HepG2 (cell line): ENCODE data around the gene CHAF1B. TPM values are rescaled to one million over a fixed set of nuclear protein-coding genes. Genes with fewer than 3 reads are reported as not detected.

Experiments
- ATAC-seq: fragments of 200-7000 bp; cut with Tn5 transposase; 3 replicates; pipeline ENCODE4 v1.9.1; 2020; ENCODE audit warnings: mild to moderate bottlenecking, moderate library complexity
- BruUV-seq: library from RNA; stranded (reverse); fragments of 400-500 nt; replicated peaks from 2 replicates; lab custom pipeline; 2021; lab: Mats Ljungman, UMichigan
- CTCF ChIA-PET: fragments of 300-600 bp; formaldehyde crosslinking; extraction: SDS; loops from one replicate; lab custom pipeline; 2021; ENCODE audit warnings: low total read pairs, inconsistent platforms, low intra/inter-chr PET ratio; lab: Yijun Ruan, JAX
- POLR2A ChIA-PET: fragments of 350-600 bp; sonication (Branson Sonifier 250); formaldehyde crosslinking; loops from one replicate; lab custom pipeline; 2020; ENCODE audit warnings: antibody characterized with exemption, inconsistent platforms; lab: Yijun Ruan, JAX
- DNase-seq: peaks from one replicate; pipeline ENCODE4 v3.0.0-alpha.2; 2015; ENCODE audit warnings: low spot score
- FAIRE-seq: peaks from 3 replicates; lab custom pipeline; 2011; peaks lifted over from hg19 to GRCh38; lab: Jason Lieb, UNC
- H2AFZ ChIP-seq: one replicate; pipeline ENCODE4 v1.6.1; 2011; ENCODE audit warnings: low read length, inconsistent platforms
- H3K27ac ChIP-seq: fragments of 300-600 bp; 3 replicates; pipeline ENCODE4 v1.8.0; 2011; ENCODE audit warnings: mixed run types, mild to moderate bottlenecking, mixed read lengths, low read length, inconsistent platforms; ENCODE audit not compliant: insufficient read depth; ENCODE audit errors: extremely low read length
- H3K27me3 ChIP-seq, 2 experiments: fragments of 200-600 bp in 1 of 2; 2 replicates in 1 of 2; 3 replicates in 1 of 2; pipeline versions ENCODE4 v1.6.0 to v1.8.0; 2011; ENCODE audit warnings: low read length in 2 of 2, mild to moderate bottlenecking in 2 of 2, moderate library complexity in 2 of 2, inconsistent platforms in 1 of 2; ENCODE audit not compliant: insufficient read depth in 2 of 2, control insufficient read depth in 1 of 2
- H3K36me3 ChIP-seq, 2 experiments: fragments of 200-600 bp in 1 of 2; replicated peaks in 1 of 2; 2 replicates in 1 of 2; 3 replicates in 1 of 2; pipeline versions ENCODE4 v1.5.1 to v1.8.0; 2011; ENCODE audit warnings: low read length in 2 of 2, inconsistent platforms in 1 of 2; ENCODE audit not compliant: insufficient read depth in 2 of 2, control insufficient read depth in 1 of 2
- H3K4me1 ChIP-seq: 2 replicates; pipeline ENCODE4 v1.5.1; 2012; ENCODE audit warnings: low read length, inconsistent platforms; ENCODE audit not compliant: insufficient read depth
- H3K4me2 ChIP-seq: 2 replicates; pipeline ENCODE4 v1.6.0; 2011; ENCODE audit warnings: low read depth, low read length, inconsistent platforms
- H3K4me3 ChIP-seq, 3 experiments: fragments of 200-600 bp in 1 of 3; sonication (generic), shearing (Covaris generic) in 1 of 3; replicated peaks in 1 of 3; 2 replicates each; pipeline ENCODE4 v1.5.1; 2011 to 2016; ENCODE audit warnings: low read length in 3 of 3, inconsistent platforms in 2 of 3, low read depth in 2 of 3, mild to moderate bottlenecking in 2 of 3, control low read depth in 1 of 3, mixed read lengths in 1 of 3; ENCODE audit not compliant: insufficient read depth in 1 of 3
- H3K79me2 ChIP-seq: one replicate; pipeline ENCODE4 v1.6.1; 2011; ENCODE audit warnings: low read length, inconsistent platforms; ENCODE audit not compliant: insufficient read depth
- H3K9ac ChIP-seq: 2 replicates; pipeline ENCODE4 v1.6.0; 2011; ENCODE audit warnings: mild to moderate bottlenecking, low read depth, low read length, inconsistent platforms; ENCODE audit not compliant: insufficient read depth
- H3K9me3 ChIP-seq: 2 replicates; pipeline ENCODE4 v1.5.1; 2012; ENCODE audit warnings: mild to moderate bottlenecking, low read length
- H4K20me1 ChIP-seq: 2 replicates; pipeline ENCODE4 v1.6.0; 2011; ENCODE audit warnings: inconsistent platforms, mild to moderate bottlenecking, low read length, moderate library complexity; ENCODE audit not compliant: insufficient read depth
- NFAT5 ChIP-seq: sonication (generic); formaldehyde crosslinking; IDR thresholded peaks from 2 replicates; pipeline ENCODE4 v1.4.0; 2020; ENCODE audit warnings: missing genetic modification reagents
- ZBTB38 ChIP-seq: sonication (generic); formaldehyde crosslinking; IDR thresholded peaks from 2 replicates; pipeline ENCODE4 v1.5.1; 2020; ENCODE audit warnings: mild to moderate bottlenecking, missing genetic modification reagents
- WGBS: methylation state at CpG from one replicate; pipeline ENCODE4 v1.1.6; 2017; ENCODE audit warnings: low lambda C conversion rate; 5-methylcytosine and 5-hydroxymethylcytosine counted together
- in situ Hi-C: cut with HindIII; loops from 2 replicates; pipeline ENCODE4 v1.10.0; 2017; ENCODE audit warnings: low pct_unique_long_range_greater_than_20kb; ENCODE audit not compliant: extremely low pct_ligation_motif_present
- intact Hi-C: fragments of 100-400 bp; cut with micrococcal nuclease; formaldehyde crosslinking; loops from one replicate; pipeline ENCODE4 v1.10.0; 2022; ENCODE audit not compliant: unreplicated experiment
- polyA plus RNA-seq, 8 experiments: library from polyadenylated mRNA; depleted of rRNA in 3 of 8; stranded (reverse) in 7 of 8; unstranded in 1 of 8; fragments of >200 nt; fragmentation: Illumina TruSeq in 4 of 8; extraction: Trizol in 4 of 8; gene quantifications; 2 replicates each; pipeline versions ENCODE4 v1.2.1 to v1.2.3, GENCODE V29; 2011 to 2016; ENCODE audit warnings: low read depth in 4 of 8, missing spikeins in 1 of 8, mixed read lengths in 1 of 8; ENCODE audit not compliant: insufficient read depth in 1 of 8
- total RNA-seq, 5 experiments: library from RNA; depleted of rRNA; stranded (reverse); fragments of >200 nt; fragmentation: Illumina TruSeq; extraction: Trizol; gene quantifications; 2 replicates each; pipeline ENCODE4 v1.2.3, GENCODE V29; 2016; ENCODE audit warnings: low read depth in 1 of 5

The CHAF1B gene
- total and polyA plus RNA-seq, 2 of the 13 experiments (the other 11 are each of a cell fraction or from before 2014, with no cell fraction given), result 5.1 to 14.1 TPM

- in situ Hi-C loops (no loop called here), intact Hi-C loops (loop anchor here (5.0 kb wide), 1 partner anchor 229 kb away; the partner anchor contains the start of gene DOP1B)
- POLR2A ChIA-PET, result no interaction called here
- TSS peak; percentile 51 for BruUV-seq
- peaks cover 0 to 4% of the 10 kb centered on the region in 2 experiments; a peak in 1 of 5 replicates for H3K36me3 ChIP-seq
- 0 out of 3 replicates have a peak, but pooled peaks have one; percentile 2 for ATAC-seq
- no peak overlapping the region for H2AFZ ChIP-seq
- H3K27ac ChIP-seq, result peak overlapping the region; percentile 42
- TF ChIP-seq NFAT5 (CRISPR knock-in tag), result no peak
- TF ChIP-seq ZBTB38 (CRISPR knock-in tag), result peak; percentile 52; the same call in 1 of the 2 replicates
- no peak for DNase-seq
- CTCF ChIA-PET, result no interaction called here
- peak overlapping the region; percentile 88 for H3K4me2 ChIP-seq
- no peaks in the 10 kb centered on the region for H3K27me3 ChIP-seq
- H3K9ac ChIP-seq, result peak overlapping the region; percentile 69
- no peaks in the 10 kb centered on the region for H3K79me2 ChIP-seq
- 74% methylated on average over 21 of the region's 21 CpGs for WGBS
- H3K9me3 ChIP-seq, result no peaks in the 10 kb centered on the region
- no peak for FAIRE-seq
- H4K20me1 ChIP-seq, result no peaks in the 10 kb centered on the region
- H3K4me1 ChIP-seq, result peaks cover 47% of the 10 kb centered on the region
- H3K4me3 ChIP-seq, result peak overlapping the region; percentile 67 to 82 (median 75)
These were observed 945 bp downstream of the CHAF1B start for GRCh38 chr21:36386031-36386642.
